Esophagus muscularis mucosa (tissue), 4 donors: Measurements from ENCODE around the gene CFAP99. TPM values are rescaled to one million over a fixed set of nuclear protein-coding genes. Genes with fewer than 3 reads are reported as not detected.
"Not testable (repeated sequence)": the region's sequence is repeated elsewhere in the genome, so short reads cannot be mapped to it uniquely, and the experiment has no call there.

Experiments
- DNase-seq: peaks from one replicate; pipeline ENCODE4 v3.0.0-alpha.2; 2017; ENCODE audit errors: extremely low spot score
- H3K27ac ChIP-seq, 4 donors: fragments of 200-600 bp; sonication (generic); replicated peaks in 1 of 4; 1 replicate in 3 of 4; 2 replicates in 1 of 4; pipeline ENCODE4 v1.5.1; 2016 to 2019; ENCODE audit warnings: mild to moderate bottlenecking in 1 of 4
- H3K27me3 ChIP-seq, 4 donors: fragments of 200-600 bp; sonication (generic); one replicate each; pipeline versions ENCODE4 v1.5.1 to v1.6.0; 2016 to 2019
- H3K36me3 ChIP-seq, 4 donors: fragments of 200-600 bp; sonication (generic); one replicate each; pipeline ENCODE4 v1.5.1; 2016 to 2019
- H3K4me1 ChIP-seq, 4 donors: fragments of 200-600 bp; sonication (generic); one replicate each; pipeline ENCODE4 v1.5.1; 2016 to 2019
- H3K4me3 ChIP-seq, 4 donors: fragments of 200-600 bp; sonication (generic); 1 replicate in 2 of 4; 2 replicates in 2 of 4; pipeline ENCODE4 v1.5.1; 2016 to 2019; ENCODE audit warnings: mild to moderate bottlenecking in 4 of 4, moderate library complexity in 1 of 4
- H3K9me3 ChIP-seq, 4 donors: fragments of 200-600 bp; sonication (generic); 1 replicate in 3 of 4; 2 replicates in 1 of 4; pipeline ENCODE4 v1.5.1; 2016 to 2019
- CTCF ChIP-seq, 3 experiments: fragments of 200-600 bp in 2 of 3; fragments of 450-650 bp in 1 of 3; sonication (generic) in 2 of 3; IDR thresholded peaks; one replicate each; pipeline ENCODE4 v1.5.1; 2017 to 2019; ENCODE audit warnings: antibody characterized with exemption in 3 of 3, mild to moderate bottlenecking in 2 of 3, moderate library complexity in 1 of 3
- EP300 ChIP-seq: sonication (generic); formaldehyde crosslinking; IDR thresholded peaks from one replicate; pipeline ENCODE4 v1.6.1; 2017; ENCODE audit warnings: antibody characterized with exemption
- POLR2A ChIP-seq: fragments of 450-650 bp; IDR thresholded peaks from one replicate; pipeline ENCODE4 v1.6.1; 2017; ENCODE audit warnings: antibody characterized with exemption, moderate library complexity, mild to moderate bottlenecking, low read depth
- POLR2AphosphoS5 ChIP-seq, 2 donors: sonication (generic); formaldehyde crosslinking; IDR thresholded peaks; one replicate each; pipeline ENCODE4 v1.6.1; 2017; ENCODE audit warnings: antibody characterized with exemption in 2 of 2
- WGBS: methylation state at CpG from one replicate; pipeline ENCODE4 v1.1.5; 2018; 5-methylcytosine and 5-hydroxymethylcytosine counted together
- intact Hi-C: fragments of 100-400 bp; cut with DNase I; formaldehyde crosslinking; loops from one replicate; pipeline ENCODE4 v1.15.1; 2023
- total RNA-seq, 4 donors: library from RNA; depleted of rRNA; stranded (reverse); fragments of >200 nt; gene quantifications; one replicate each; pipeline versions ENCODE4 v1.1.0 to v1.2.1, GENCODE V29; 2016

The CFAP99 gene
- total RNA-seq, 4 donors from 2014 or later, result 1.5 TPM; not detected in 3

- H3K4me1 ChIP-seq, result no peaks in the 10 kb centered on the region
- H3K4me3 ChIP-seq, result no peak overlapping the region
- no peak overlapping the region for H3K27ac ChIP-seq
- no peaks in the 10 kb centered on the region for H3K27me3 ChIP-seq
- no peak for DNase-seq
- peaks cover 0 to 7% (median 1%) of the 10 kb centered on the region in 4 donors for H3K36me3 ChIP-seq
- WGBS, result 82% methylated on average over 7 of the region's 7 CpGs
- intact Hi-C loops, result no loop called here
- TF ChIP-seq CTCF (IDR thresholded peaks at IDR 0.05) (no peak), EP300 (no peak), POLR2A (no peak), POLR2AphosphoS5 (IDR thresholded peaks at IDR 0.05) (no peak)
- peaks cover 0 to 6% (median 3%) of the 10 kb centered on the region in 4 donors for H3K9me3 ChIP-seq
Measured at GRCh38 chr4:2373532-2373931, 45.2 kb upstream of the CFAP99 start.

GRCh38 chr4:2375427-2375826 is 43.3 kb upstream of the CFAP99 start:
- Histone ChIP-seq H3K27ac (no peak overlapping the region), H3K9me3 (no peaks in the 10 kb centered on the region), H3K27me3 (no peaks in the 10 kb centered on the region), H3K4me1 (no peaks in the 10 kb centered on the region), H3K4me3 (no peak overlapping the region), H3K36me3 (peaks cover 0 to 6% (median 1%) of the 10 kb centered on the region in 4 donors)
- DNase-seq, result no peak
- WGBS, result 74% methylated on average over 10 of the region's 10 CpGs
- TF ChIP-seq POLR2AphosphoS5 (IDR thresholded peaks at IDR 0.05) (no peak), CTCF (IDR thresholded peaks at IDR 0.05) (no peak), POLR2A (no peak), EP300 (no peak)
- intact Hi-C loops, result no loop called here

- intact Hi-C loops, result no loop called here
- TF ChIP-seq POLR2AphosphoS5 (IDR thresholded peaks at IDR 0.05) (no peak), POLR2A (no peak), EP300 (no peak)
- H3K36me3 ChIP-seq, result peaks cover 0 to 3% (median 0%) of the 10 kb centered on the region in 4 donors
- no peaks in the 10 kb centered on the region for H3K4me1 ChIP-seq
- DNase-seq, result no peak
- H3K9me3 ChIP-seq, result peaks cover 0 to 3% (median 0%) of the 10 kb centered on the region in 4 donors
- no peak overlapping the region for H3K4me3 ChIP-seq
- 82% methylated on average over 14 of the region's 14 CpGs for WGBS
- H3K27me3 ChIP-seq, result no peaks in the 10 kb centered on the region
- no peak overlapping the region for H3K27ac ChIP-seq
Measured at GRCh38 chr4:2377241-2377640, 41.5 kb upstream of the CFAP99 start.

GRCh38 chr4:2378401-2378800 is 40.4 kb upstream of the CFAP99 start:
- no peak for DNase-seq
- peaks cover 0 to 3% (median 0%) of the 10 kb centered on the region in 4 donors for H3K9me3 ChIP-seq
- H3K27ac ChIP-seq, result no peak overlapping the region
- no peaks in the 10 kb centered on the region for H3K4me1 ChIP-seq
- H3K27me3 ChIP-seq, result no peaks in the 10 kb centered on the region
- no peak overlapping the region for H3K4me3 ChIP-seq
- TF ChIP-seq POLR2AphosphoS5 (IDR thresholded peaks at IDR 0.05), result no peak
- TF ChIP-seq POLR2A, result no peak
- TF ChIP-seq EP300, result no peak
- no peak for TF ChIP-seq CTCF (IDR thresholded peaks at IDR 0.05)
- intact Hi-C loops, result no loop called here
- peaks cover 0 to 3% (median 0%) of the 10 kb centered on the region in 4 donors for H3K36me3 ChIP-seq
- 78% methylated on average over 5 of the region's 5 CpGs for WGBS

GRCh38 chr4:2378898-2379297 is 39.9 kb upstream of the CFAP99 start:
- Histone ChIP-seq H3K27me3 (no peaks in the 10 kb centered on the region), H3K4me3 (no peak overlapping the region), H3K36me3 (peaks cover 0 to 2% (median 0%) of the 10 kb centered on the region in 4 donors), H3K9me3 (peaks cover 0 to 3% (median 0%) of the 10 kb centered on the region in 4 donors), H3K4me1 (no peaks in the 10 kb centered on the region), H3K27ac (no peak overlapping the region)
- DNase-seq, result no peak
- WGBS, result 69% methylated on average over 3 of the region's 3 CpGs
- no peak for TF ChIP-seq POLR2A
- no peak for TF ChIP-seq POLR2AphosphoS5 (IDR thresholded peaks at IDR 0.05)
- TF ChIP-seq CTCF (IDR thresholded peaks at IDR 0.05), result no peak
- TF ChIP-seq EP300, result no peak
- intact Hi-C loops, result no loop called here

- intact Hi-C loops, H3K9me3 ChIP-seq, H3K27ac ChIP-seq, DNase-seq, H3K4me1 ChIP-seq, H3K27me3 ChIP-seq, H3K4me3 ChIP-seq, H3K36me3 ChIP-seq: not testable (repeated sequence)
- WGBS, result 91% methylated on average over 6 of the region's 6 CpGs
Measured at GRCh38 chr4:2380589-2380988, 38.2 kb upstream of the CFAP99 start.

- H3K4me1 ChIP-seq, DNase-seq, H3K4me3 ChIP-seq, H3K27ac ChIP-seq, H3K27me3 ChIP-seq, intact Hi-C loops, H3K9me3 ChIP-seq, H3K36me3 ChIP-seq: not testable (repeated sequence)
- WGBS, result 78% methylated on average over 7 of the region's 7 CpGs
Measured at GRCh38 chr4:2382769-2383202, 36.0 kb upstream of the CFAP99 start.

GRCh38 chr4:2383220-2383631 is 35.5 kb upstream of the CFAP99 start:
- WGBS, result 90% methylated on average over 8 of the region's 8 CpGs
- H3K9me3 ChIP-seq, result not testable (repeated sequence)

More at GRCh38 chr4:2383220-2383631, 35.5 kb upstream of the CFAP99 start:
- H3K36me3 ChIP-seq, H3K27me3 ChIP-seq, H3K4me3 ChIP-seq, DNase-seq, H3K4me1 ChIP-seq, H3K27ac ChIP-seq, intact Hi-C loops: not testable (repeated sequence)
